CD4-positive, alpha-beta T cell treated with Interleukin-10 for 1 hour (primary cell): ENCODE data around the gene KLF7.

Experiments
- DNase-seq: peaks from one replicate; pipeline ENCODE4 v3.0.0-alpha.2; 2020

Gene KLF7

GRCh38 chr2:207123335-207123744 lies 42.4 kb downstream of the KLF7 start:
- no peak for DNase-seq

- no peak for DNase-seq
Measured at GRCh38 chr2:207122651-207123334, 43.0 kb downstream of the KLF7 start.

- no peak for DNase-seq
Measured at GRCh38 chr2:207121784-207122183, 44.0 kb downstream of the KLF7 start.

- no peak for DNase-seq
Measured at GRCh38 chr2:207119048-207119447, 46.7 kb downstream of the KLF7 start.

GRCh38 chr2:207117668-207118067 lies 48.1 kb downstream of the KLF7 start:
- DNase-seq, result no peak

GRCh38 chr2:207115715-207116364 lies 49.9 kb downstream of the KLF7 start:
- no peak for DNase-seq

GRCh38 chr2:207113414-207113813 lies 52.3 kb downstream of the KLF7 start:
- no peak for DNase-seq

GRCh38 chr2:207112785-207113184 lies 53.0 kb downstream of the KLF7 start:
- DNase-seq, result no peak

GRCh38 chr2:207112383-207112782 lies 53.4 kb downstream of the KLF7 start:
- DNase-seq, result no peak

GRCh38 chr2:207111757-207112156 lies 54.0 kb downstream of the KLF7 start:
- no peak for DNase-seq

GRCh38 chr2:207110715-207111114 lies 55.0 kb downstream of the KLF7 start:
- no peak for DNase-seq

- DNase-seq, result no peak
Measured at GRCh38 chr2:207110310-207110709, 55.4 kb downstream of the KLF7 start.

- DNase-seq, result no peak
Measured at GRCh38 chr2:207109768-207110167, 56.0 kb downstream of the KLF7 start.

GRCh38 chr2:207108440-207108839 lies 57.3 kb downstream of the KLF7 start:
- DNase-seq, result no peak

- no peak for DNase-seq
Measured at GRCh38 chr2:207107551-207107950, 58.2 kb downstream of the KLF7 start.

GRCh38 chr2:207107131-207107530 lies 58.6 kb downstream of the KLF7 start:
- DNase-seq, result no peak

GRCh38 chr2:207103132-207103531 lies 62.6 kb downstream of the KLF7 start:
- no peak for DNase-seq

GRCh38 chr2:207101984-207102383 lies 63.8 kb downstream of the KLF7 start:
- DNase-seq, result no peak

- DNase-seq, result no peak
Measured at GRCh38 chr2:207097278-207097677, 68.5 kb downstream of the KLF7 start.

- DNase-seq, result no peak
Measured at GRCh38 chr2:207095963-207096362, 69.8 kb downstream of the KLF7 start.

GRCh38 chr2:207093234-207093633 lies 72.5 kb downstream of the KLF7 start:
- DNase-seq, result no peak

- DNase-seq, result no peak
Measured at GRCh38 chr2:207092818-207093217, 72.9 kb downstream of the KLF7 start.

- DNase-seq, result no peak
Measured at GRCh38 chr2:207091928-207092327, 73.8 kb downstream of the KLF7 start.

GRCh38 chr2:207091176-207091575 lies 74.6 kb downstream of the KLF7 start:
- no peak for DNase-seq

GRCh38 chr2:207090389-207090788 lies 75.4 kb downstream of the KLF7 start:
- no peak for DNase-seq
